GM12891 (cell line): ENCODE data around the gene CA5A.
"Not testable (repeated sequence)": the region's sequence is repeated elsewhere in the genome, so short reads cannot be mapped to it uniquely, and the experiment has no call there.

ENCODE experiments used
- DNase-seq: peaks from one replicate; pipeline ENCODE4 v3.0.0; 2011; ENCODE audit warnings: low spot score; ENCODE audit not compliant: insufficient read length
- FAIRE-seq: peaks from 2 replicates; lab custom pipeline; 2011; peaks lifted over from hg19 to GRCh38; lab: Jason Lieb, UNC
- PAX5 ChIP-seq: IDR thresholded peaks from 2 replicates; pipeline ENCODE4 v1.6.1; 2011; ENCODE audit warnings: low read length, moderate library complexity, mild to moderate bottlenecking; ENCODE audit not compliant: insufficient read depth, severe bottlenecking
- POLR2A ChIP-seq: IDR thresholded peaks from 2 replicates; pipeline ENCODE4 v1.6.1; 2011; ENCODE audit warnings: low read depth, low read length, control low read depth
- POLR2AphosphoS5 ChIP-seq: IDR thresholded peaks from 2 replicates; pipeline ENCODE4 v1.6.1; 2011; ENCODE audit warnings: low read depth, low read length, control low read depth
- POU2F2 ChIP-seq: IDR thresholded peaks from 2 replicates; pipeline ENCODE4 v1.6.1; 2011; ENCODE audit warnings: low read depth, mild to moderate bottlenecking, control low read depth, low read length, moderate library complexity
- SPI1 ChIP-seq: IDR thresholded peaks from 2 replicates; pipeline ENCODE4 v1.6.1; 2011; ENCODE audit warnings: low read depth, low read length, control low read depth
- TAF1 ChIP-seq: IDR thresholded peaks from 2 replicates; pipeline ENCODE4 v1.6.1; 2011; ENCODE audit warnings: low read depth, low read length, control low read depth

CA5A gene

DNA sequence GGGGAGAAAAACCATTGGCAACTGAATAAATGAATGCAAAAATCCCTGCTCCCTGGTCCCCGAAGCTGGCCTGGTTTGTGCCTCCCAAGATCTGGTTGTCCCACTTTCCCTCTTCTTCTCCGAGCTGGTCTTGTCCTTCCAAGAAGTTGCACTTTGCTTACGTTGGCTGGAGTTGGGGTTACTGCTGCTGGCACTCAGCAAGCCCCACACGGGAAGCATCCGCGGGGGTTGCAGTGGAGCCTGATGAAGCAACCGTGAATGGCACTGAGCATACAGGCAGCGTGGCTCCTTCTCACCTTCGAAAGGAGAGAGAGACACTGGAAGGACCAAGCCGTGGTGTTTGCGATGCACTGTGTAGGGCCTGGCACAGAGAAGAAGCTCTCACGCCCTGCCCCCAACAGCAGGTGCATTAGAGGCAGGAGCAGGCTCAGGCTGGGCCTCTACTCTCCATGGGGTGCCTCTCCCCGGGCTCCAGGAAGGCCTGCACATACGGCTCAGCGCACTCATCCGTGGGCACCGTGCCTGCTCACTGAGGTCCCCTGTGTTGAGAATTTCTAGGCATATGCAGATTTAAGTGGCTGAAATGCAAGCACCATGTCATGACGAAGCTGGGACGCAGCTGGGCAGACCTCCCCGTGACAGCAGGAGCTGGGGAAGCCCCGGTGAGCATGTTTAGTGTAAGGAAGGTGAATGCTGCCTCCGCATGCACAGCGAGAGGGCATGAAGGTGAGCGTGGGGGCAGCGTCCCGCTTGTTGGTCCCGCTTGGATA is 12.1 kb downstream of the CA5A start:
- FAIRE-seq: peak; percentile 97
- TF ChIP-seq TAF1 (no peak), PAX5 (no peak), POLR2A (no peak), POLR2AphosphoS5 (0 out of 2 replicates have a peak, but pooled peaks have one; percentile 39), SPI1 (no peak), POU2F2 (peak; percentile 73)
- peak; percentile 68 for DNase-seq

DNA sequence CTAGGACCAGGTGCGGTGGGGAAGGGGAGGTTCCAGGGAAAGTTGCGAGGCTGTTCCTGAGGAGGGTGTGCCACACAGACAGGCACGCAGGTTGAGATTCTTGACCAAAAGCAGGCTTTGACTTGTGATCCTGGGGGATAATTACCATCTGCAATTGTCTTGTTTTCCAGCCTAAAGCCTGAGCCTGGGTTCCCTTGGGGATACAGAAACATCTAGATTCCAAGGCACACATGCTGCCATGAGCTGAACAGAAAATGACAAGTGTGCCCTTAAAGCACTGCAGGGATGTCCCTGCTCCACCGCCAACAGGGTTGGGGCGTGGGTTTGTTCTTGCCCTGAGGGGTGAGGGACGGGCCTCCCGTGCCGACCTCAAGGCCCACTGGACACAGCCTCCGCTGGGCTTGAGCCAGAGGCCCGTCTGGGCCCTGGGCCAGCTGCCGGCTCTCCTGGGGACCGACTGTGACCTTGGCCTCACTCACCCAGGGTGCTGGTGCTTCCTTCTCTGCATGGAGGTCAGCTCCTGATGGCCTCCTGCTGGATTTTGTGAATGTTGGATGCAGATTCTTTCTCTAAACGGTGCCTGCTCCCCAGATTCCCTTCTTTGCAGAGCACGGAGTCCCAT is 14.0 kb downstream of the CA5A start:
- TF ChIP-seq POU2F2 (no peak), POLR2A (no peak), PAX5 (no peak), SPI1 (no peak), POLR2AphosphoS5 (no peak), TAF1 (no peak)
- DNase-seq (no peak), FAIRE-seq (no peak)

DNA sequence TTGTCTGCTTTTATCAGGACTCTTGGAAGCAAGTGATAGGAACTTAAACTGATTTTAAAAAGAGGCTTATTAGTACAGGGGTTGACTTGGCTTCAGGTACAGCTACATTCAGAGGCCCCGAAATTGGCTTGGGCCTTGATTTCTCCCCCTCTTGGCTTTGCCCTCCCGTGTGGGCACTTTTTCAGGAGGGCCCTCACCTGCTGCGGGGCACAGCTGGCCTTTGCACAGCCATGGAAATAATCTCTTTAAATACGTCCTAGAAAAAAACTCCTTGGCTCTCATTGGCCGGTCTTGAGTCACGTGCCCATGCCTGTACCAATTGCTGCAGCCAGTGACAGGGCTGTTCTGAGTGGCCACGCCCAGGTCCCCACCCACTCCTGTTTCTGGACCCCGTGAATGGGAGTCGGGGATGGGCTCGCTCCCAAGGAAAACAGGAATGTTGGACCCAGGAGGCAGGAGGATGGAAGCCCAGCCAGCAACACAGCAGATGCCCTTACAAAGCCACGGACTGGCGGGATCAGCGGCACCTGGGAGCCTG is 15.0 kb downstream of the CA5A start:
- no peak for TF ChIP-seq TAF1
- no peak for TF ChIP-seq SPI1
- no peak for TF ChIP-seq POLR2A
- TF ChIP-seq POU2F2: no peak
- no peak for TF ChIP-seq POLR2AphosphoS5
- FAIRE-seq (no peak), DNase-seq (no peak)

DNA sequence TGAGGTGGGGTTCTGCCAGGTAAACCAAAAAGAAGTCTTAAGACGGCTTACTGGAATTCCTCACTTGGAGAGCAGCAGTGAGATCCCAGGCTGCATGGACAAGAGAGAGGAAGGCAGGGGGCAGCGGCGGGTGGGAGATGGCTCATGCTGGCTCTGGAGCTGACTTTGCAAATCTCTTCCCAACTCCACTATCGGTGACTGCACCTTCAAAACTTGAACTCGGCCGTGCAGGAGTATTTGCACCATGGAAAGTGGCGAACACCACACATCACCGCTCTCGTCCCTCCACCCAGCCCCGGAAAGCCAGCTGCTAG is 16.7 kb downstream of the CA5A start:
- DNase-seq (no peak), FAIRE-seq (no peak)
- TF ChIP-seq POU2F2 (no peak), POLR2AphosphoS5 (no peak), TAF1 (no peak), POLR2A (no peak), SPI1 (no peak), PAX5 (no peak)

DNA sequence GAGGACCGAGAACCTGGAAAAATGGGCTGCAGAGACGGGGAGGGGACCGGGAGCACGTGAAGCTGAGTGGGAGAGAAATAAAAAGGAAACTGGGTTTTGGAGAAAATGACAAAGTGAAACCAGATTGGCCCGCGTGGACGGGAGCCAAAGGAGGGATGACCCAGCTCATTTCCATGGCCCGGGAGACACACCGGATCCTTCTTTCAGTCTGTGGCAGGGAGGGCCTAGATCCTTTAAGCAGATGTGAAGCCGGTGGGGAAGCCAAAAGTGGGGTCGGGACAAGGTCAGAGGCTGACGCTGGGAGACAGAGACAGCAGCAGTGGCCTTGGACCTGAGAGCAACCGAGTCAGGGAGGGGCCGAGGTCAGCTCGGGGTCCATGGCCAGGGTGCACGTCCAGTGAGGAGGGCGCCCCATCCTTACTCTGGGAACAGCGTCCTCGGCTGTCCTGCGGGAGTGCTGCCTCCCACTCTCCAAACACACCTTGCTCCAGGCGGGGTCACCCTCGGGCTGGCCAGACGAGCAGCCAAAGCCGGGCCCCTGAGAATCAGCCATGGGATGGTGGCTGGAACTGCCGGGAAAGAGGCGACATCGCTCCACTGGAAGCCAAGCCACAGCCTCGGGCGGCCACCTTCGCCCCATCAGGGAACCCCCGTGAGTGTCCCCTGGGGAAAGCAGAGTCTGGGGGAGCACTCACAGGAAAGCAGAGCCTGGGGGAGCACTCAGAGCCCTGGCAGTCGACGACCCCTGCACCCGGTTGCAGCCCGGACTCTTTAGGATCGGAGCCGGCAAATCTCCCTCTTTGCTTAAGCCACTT is 17.3 kb downstream of the CA5A start:
- DNase-seq (no peak), FAIRE-seq (no peak)
- TF ChIP-seq POU2F2 (no peak), SPI1 (no peak), POLR2A (no peak), PAX5 (no peak), POLR2AphosphoS5 (no peak), TAF1 (no peak)

- TF ChIP-seq SPI1 (no peak), PAX5 (no peak), POLR2AphosphoS5 (no peak), POLR2A (no peak), TAF1 (no peak), POU2F2 (no peak)
- FAIRE-seq (no peak), DNase-seq (no peak)
These were observed 18.0 kb downstream of the CA5A start for GRCh38 chr16:87918338-87918737.

DNA sequence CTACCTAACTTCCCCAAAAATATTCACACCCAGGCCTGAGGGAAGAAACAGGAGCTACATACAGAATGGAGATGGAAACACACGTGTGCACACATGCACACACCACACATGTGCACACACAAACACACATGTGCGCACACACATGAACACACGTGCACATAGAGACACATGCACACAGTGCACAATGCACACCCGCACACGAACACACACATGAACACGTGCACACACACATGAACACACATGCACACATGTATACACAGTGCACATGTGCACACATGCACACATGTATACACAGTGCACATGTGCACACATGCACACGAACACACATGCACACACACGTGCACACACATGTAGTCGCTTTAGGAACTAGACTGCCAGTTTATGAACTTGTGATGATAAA is 18.8 kb downstream of the CA5A start:
- DNase-seq: no peak
- TF ChIP-seq PAX5 (no peak), SPI1 (no peak), POLR2AphosphoS5 (no peak), POU2F2 (no peak), POLR2A (no peak), TAF1 (no peak)
- FAIRE-seq: peak; percentile 92

- TF ChIP-seq POLR2AphosphoS5 (no peak), PAX5 (no peak), TAF1 (no peak), POLR2A (no peak), POU2F2 (no peak), SPI1 (no peak)
- FAIRE-seq: no peak
- no peak for DNase-seq
These were observed 21.5 kb downstream of the CA5A start for GRCh38 chr16:87914812-87915211.

GRCh38 chr16:87914021-87914725 is 22.2 kb downstream of the CA5A start:
- DNase-seq, FAIRE-seq: not testable (repeated sequence)

DNA sequence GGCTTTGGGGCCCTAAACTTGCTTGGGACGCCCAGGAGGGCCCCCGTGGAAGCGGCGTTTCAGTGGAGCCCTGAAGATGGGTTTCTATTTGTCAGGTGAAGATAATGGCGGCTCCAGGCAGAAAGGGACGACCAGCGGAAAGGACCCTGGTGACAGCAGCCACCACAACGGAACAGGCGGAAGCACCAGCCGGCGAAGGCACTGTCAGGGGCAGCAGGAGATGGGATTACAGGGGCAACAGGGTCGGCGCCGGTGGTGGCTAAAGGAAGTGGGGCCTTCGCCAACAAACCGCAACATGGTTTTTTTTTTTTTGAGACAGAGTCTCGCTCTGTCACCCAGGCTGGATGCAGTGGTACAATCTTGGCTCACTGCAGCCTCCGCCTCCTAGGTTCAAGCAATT is 23.6 kb downstream of the CA5A start:
- DNase-seq, FAIRE-seq: not testable (repeated sequence)

DNA sequence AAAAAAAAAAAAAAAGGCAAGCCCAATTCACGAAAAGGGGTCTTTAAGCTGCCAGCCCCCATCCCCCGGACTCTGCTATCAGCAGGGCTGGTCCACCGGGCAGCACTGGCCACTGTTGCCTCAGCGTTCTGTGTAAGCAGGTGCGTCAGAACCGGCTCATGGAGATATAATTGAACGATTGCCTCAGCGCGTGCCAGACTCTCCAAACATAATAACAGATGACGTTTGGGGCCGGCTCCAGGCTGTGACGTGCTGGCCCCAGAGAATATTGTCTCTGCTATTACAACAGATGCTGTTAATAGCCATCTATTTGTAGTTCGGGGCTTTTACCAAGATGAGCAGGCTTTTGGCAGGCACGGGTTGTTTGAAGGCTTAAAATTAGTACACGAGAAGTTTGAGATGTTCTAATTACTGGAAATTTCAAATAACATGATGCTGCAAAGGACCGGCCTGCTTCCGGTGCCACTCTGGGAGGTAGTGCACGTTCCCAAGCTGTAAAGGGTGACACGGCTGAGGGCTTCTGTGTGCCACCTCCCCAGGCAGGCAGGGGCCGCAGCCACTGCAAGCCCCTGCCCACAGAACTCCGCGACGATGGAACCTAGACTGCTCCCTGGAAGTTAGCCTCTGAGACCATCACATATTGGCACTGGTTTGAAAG is 25.1 kb downstream of the CA5A start:
- FAIRE-seq, DNase-seq: not testable (repeated sequence)
